Measurements from ENCODE around the gene PTMA.

- TF ChIP-seq CTCF (IDR thresholded peaks at IDR 0.05) (no peak), POLR2A (IDR thresholded peaks at IDR 0.05) (no peak)
Measured at GRCh38 chr2:231711677-231712450, 3.5 kb downstream of the PTMA start.

Measured in lower leg skin (tissue), 3 donors.